GM12878 (cell line): ENCODE data around the gene OR51B4. TPM values are rescaled to one million over a fixed set of nuclear protein-coding genes. Genes with fewer than 3 reads are reported as not detected.

ENCODE experiments used
- ATAC-seq: fragments of 200-7000 bp; cut with Tn5 transposase; 3 replicates; pipeline ENCODE4 v1.9.1; 2020; ENCODE audit warnings: mild to moderate bottlenecking, moderate library complexity
- BruUV-seq: library from RNA; stranded (reverse); fragments of 400-500 nt; replicated peaks from 2 replicates; lab custom pipeline; 2021; lab: Mats Ljungman, UMichigan
- CTCF ChIA-PET: fragments of 300-600 bp; sonication (Branson Sonifier 250); formaldehyde crosslinking; extraction: SDS; loops from one replicate; lab custom pipeline; 2021; ENCODE audit warnings: inconsistent platforms; lab: Yijun Ruan, JAX
- POLR2A ChIA-PET: fragments of 350-600 bp; formaldehyde crosslinking; extraction: SDS; loops from one replicate; lab custom pipeline; 2021; ENCODE audit warnings: inconsistent platforms; lab: Charles Lee
- RAD21 ChIA-PET: fragments of 300-600 bp; sonication (Branson Sonifier 250); formaldehyde crosslinking; loops from one replicate; lab custom pipeline; 2023; ENCODE audit warnings: antibody characterized with exemption; ENCODE audit not compliant: unreplicated experiment; lab: Charles Lee
- SMC1A ChIA-PET: fragments of 300-600 bp; sonication (Branson Sonifier 250); formaldehyde crosslinking; loops from one replicate; lab custom pipeline; 2023; ENCODE audit not compliant: unreplicated experiment, uncharacterized antibody; lab: Charles Lee
- DNase-seq: peaks from one replicate; pipeline ENCODE4 v3.0.0-alpha.2; 2011; ENCODE audit warnings: low read depth, low spot score
- FAIRE-seq: peaks from 3 replicates; lab custom pipeline; 2011; peaks lifted over from hg19 to GRCh38; lab: Jason Lieb, UNC
- H2AFZ ChIP-seq: 2 replicates; pipeline ENCODE4 v1.6.0; 2011; ENCODE audit warnings: low read depth, low read length, control low read depth; ENCODE audit not compliant: control insufficient read depth
- H3K27ac ChIP-seq: 2 replicates; pipeline ENCODE4 v1.5.1; 2011; ENCODE audit warnings: control low read depth; ENCODE audit not compliant: control insufficient read depth, insufficient read depth
- H3K27me3 ChIP-seq, 2 experiments: replicated peaks in 1 of 2; 2 replicates each; pipeline versions ENCODE4 v1.6.0 to v1.6.1; 2011; ENCODE audit warnings: low read length in 1 of 2; ENCODE audit not compliant: control insufficient read depth in 2 of 2, insufficient read depth in 2 of 2
- H3K36me3 ChIP-seq, 2 experiments: 2 replicates each; pipeline ENCODE4 v1.5.1; 2011; ENCODE audit warnings: low read length in 1 of 2; ENCODE audit not compliant: control insufficient read depth in 2 of 2, insufficient read depth in 2 of 2
- H3K4me1 ChIP-seq: 2 replicates; pipeline ENCODE4 v1.6.1; 2011; ENCODE audit warnings: mild to moderate bottlenecking, low read length, moderate library complexity, mixed read lengths; ENCODE audit not compliant: control insufficient read depth, insufficient read depth
- H3K4me2 ChIP-seq: 2 replicates; pipeline ENCODE4 v1.6.0; 2011; ENCODE audit warnings: control low read depth; ENCODE audit not compliant: control insufficient read depth, insufficient read depth
- H3K4me3 ChIP-seq: fragments of 200-600 bp; sonication (generic); 2 replicates; pipeline ENCODE4 v1.5.1; 2016
- H3K79me2 ChIP-seq: 2 replicates; pipeline ENCODE4 v1.6.0; 2011; ENCODE audit warnings: low read length; ENCODE audit not compliant: control insufficient read depth, insufficient read depth
- H3K9ac ChIP-seq: 2 replicates; pipeline ENCODE4 v1.8.0; 2011; ENCODE audit warnings: low read length, control low read depth, mixed read lengths; ENCODE audit not compliant: control insufficient read depth, insufficient read depth
- H3K9me3 ChIP-seq: replicated peaks from 3 replicates; pipeline ENCODE4 v1.5.1; 2011; ENCODE audit warnings: mild to moderate bottlenecking, low read length; ENCODE audit not compliant: control insufficient read depth, insufficient read depth
- H4K20me1 ChIP-seq: 2 replicates; pipeline ENCODE4 v1.6.0; 2011; ENCODE audit not compliant: control insufficient read depth, insufficient read depth
- BMI1 ChIP-seq: fragments of 450-650 bp; IDR thresholded peaks from 2 replicates; pipeline ENCODE4 v1.6.1; 2016; ENCODE audit warnings: mild to moderate bottlenecking, moderate library complexity, borderline replicate concordance
- CBFB ChIP-seq: IDR thresholded peaks from 2 replicates; pipeline ENCODE4 v1.6.1; 2016; ENCODE audit warnings: antibody characterized with exemption, low read depth
- FOS ChIP-seq: IDR thresholded peaks from 3 replicates; pipeline ENCODE4 v1.6.1; 2011; ENCODE audit warnings: borderline replicate concordance; ENCODE audit not compliant: insufficient read length; ENCODE audit errors: extremely low read depth
- JUNB ChIP-seq: IDR thresholded peaks from 2 replicates; pipeline ENCODE4 v1.6.1; 2016; ENCODE audit warnings: antibody characterized with exemption, mild to moderate bottlenecking
- KLF5 ChIP-seq: fragments of 450-650 bp; IDR thresholded peaks from 2 replicates; pipeline ENCODE4 v1.6.1; 2014; ENCODE audit warnings: mild to moderate bottlenecking; ENCODE audit not compliant: partially characterized antibody
- MEF2A ChIP-seq: IDR thresholded peaks from 2 replicates; pipeline ENCODE4 v1.6.1; 2011; ENCODE audit warnings: low read depth, mild to moderate bottlenecking, low read length, moderate library complexity; ENCODE audit not compliant: insufficient read depth
- MYC ChIP-seq: IDR thresholded peaks from 2 replicates; pipeline ENCODE4 v1.6.1; 2011; ENCODE audit warnings: mild to moderate bottlenecking, low read length, moderate library complexity, inconsistent platforms; ENCODE audit not compliant: insufficient read depth, insufficient replicate concordance, insufficient read length, severe bottlenecking
- RELA ChIP-seq: fragments of 450-650 bp; IDR thresholded peaks from 2 replicates; pipeline ENCODE4 v1.8.0; 2014; ENCODE audit warnings: borderline replicate concordance; ENCODE audit not compliant: partially characterized antibody
- RFX5 ChIP-seq: IDR thresholded peaks from 2 replicates; pipeline ENCODE4 v1.6.1; 2011; ENCODE audit warnings: low read depth, low read length, improper control_type of control experiment
- SMARCA5 ChIP-seq: fragments of 450-650 bp; IDR thresholded peaks from 2 replicates; pipeline ENCODE4 v1.6.1; 2017; ENCODE audit warnings: mild to moderate bottlenecking
- ZNF274 ChIP-seq: IDR thresholded peaks from one replicate; pipeline ENCODE4 v1.8.0; 2011; ENCODE audit not compliant: insufficient read length, insufficient read depth
- WGBS: methylation state at CpG from one replicate; pipeline ENCODE4 v1.1.6; 2016; ENCODE audit warnings: low lambda C conversion rate; ENCODE audit not compliant: insufficient replicate concordance, insufficient coverage; ENCODE audit errors: missing lambda C conversion rate; 5-methylcytosine and 5-hydroxymethylcytosine counted together
- in situ Hi-C: fragments of 300-500 bp; cut with MboI; formaldehyde crosslinking; loops from 9 replicates; pipeline ENCODE4 v1.14.3; 2018; ENCODE audit warnings: mixed read lengths
- intact Hi-C: fragments of 100-400 bp; cut with micrococcal nuclease; formaldehyde crosslinking; loops from one replicate; pipeline ENCODE4 v1.14.2; 2022; ENCODE audit not compliant: unreplicated experiment
- polyA plus RNA-seq, 11 experiments: library from polyadenylated mRNA; depleted of rRNA in 4 of 11; unstranded in 6 of 11; stranded (reverse) in 5 of 11; fragments of >200 nt; fragmentation: Nextera tagmentation in 4 of 11; fragmentation: Illumina TruSeq in 1 of 11; extraction: Ambion mirVana in 4 of 11; extraction: Trizol in 1 of 11; gene quantifications; 1 replicate in 1 of 11; 2 replicates in 10 of 11; pipeline versions ENCODE4 v1.2.1 to v1.2.3, GENCODE V29; 2011 to 2016; ENCODE audit warnings: inconsistent platforms in 2 of 11, missing spikeins in 2 of 11, low read depth in 1 of 11
- total RNA-seq, 4 experiments: library from RNA; depleted of rRNA in 3 of 4; stranded (reverse); fragments of >200 nt in 3 of 4; fragmentation: Illumina TruSeq in 1 of 4; extraction: Trizol in 1 of 4; gene quantifications; 2 replicates each; pipeline versions ENCODE4 v1.2.1 to v1.2.3, GENCODE V29; 2013 to 2021
- TF ChIP-seq, protein P1 (sequence below): IDR thresholded peaks from 2 replicates; pipeline ENCODE4 v1.6.1; 2012; ENCODE audit warnings: low read length, inconsistent platforms
- TF ChIP-seq, protein P2 (sequence below): fragments of 450-650 bp; IDR thresholded peaks from 2 replicates; pipeline ENCODE4 v1.6.1; 2017; ENCODE audit warnings: mild to moderate bottlenecking

OR51B4 gene
- total and polyA plus RNA-seq, 10 of the 15 experiments (the other 5 are each of a cell fraction or from before 2014, with no cell fraction given) = 0.23 to 2.1 TPM; not detected in 8

DNA sequence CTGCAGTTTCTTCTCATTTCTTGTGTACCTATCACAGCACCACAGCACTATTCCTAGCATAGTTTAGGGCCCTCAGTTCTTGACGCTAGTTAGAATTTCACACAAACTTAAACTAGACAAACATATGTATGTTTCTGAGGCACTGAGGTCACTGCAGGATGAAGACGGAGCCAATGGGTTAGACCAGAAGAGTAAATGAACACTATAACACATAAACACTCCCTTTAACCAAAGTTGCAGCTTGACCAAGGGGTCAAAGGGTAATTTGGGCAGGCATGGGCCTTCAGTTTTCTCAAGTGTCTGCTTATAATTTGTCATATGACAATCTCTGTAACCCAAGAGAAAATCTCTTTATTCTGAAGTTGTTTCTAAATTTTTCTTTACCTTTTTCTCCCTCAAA is 19.1 kb downstream of the OR51B4 start:
- Histone ChIP-seq H3K4me2 (no peak overlapping the region), H3K9me3 (no peaks in the 10 kb centered on the region), H3K27ac (no peak overlapping the region), H3K4me1 (no peaks in the 10 kb centered on the region), H3K79me2 (no peaks in the 10 kb centered on the region), H3K4me3 (no peak overlapping the region), H2AFZ (no peak overlapping the region), H3K27me3 (no peaks in the 10 kb centered on the region), H3K9ac (no peak overlapping the region), H3K36me3 (no peaks in the 10 kb centered on the region), H4K20me1 (no peaks in the 10 kb centered on the region)
- intact Hi-C loops = no loop called here
- no TSS peak for BruUV-seq
- no peak for ATAC-seq
- ChIA-PET POLR2A (no interaction called here), RAD21 (no interaction called here), SMC1A (no interaction called here), CTCF (no interaction called here)
- 46% methylated on average over 2 of the region's 2 CpGs for WGBS
- DNase-seq = no peak
- FAIRE-seq = no peak
- in situ Hi-C loops = no loop called here
- TF ChIP-seq KLF5 = no peak

GRCh38 chr11:5281596-5281995 is 20.1 kb downstream of the OR51B4 start:
- RAD21 ChIA-PET = no interaction called here
- TF ChIP-seq SMARCA5 (no peak), BMI1 (no peak), CBFB (no peak), MYC (no peak), FOS (no peak), RELA (no peak), MEF2A (no peak), RFX5 (no peak), JUNB (no peak), ZNF274 (no peak)
- TF ChIP-seq, protein P1, sequence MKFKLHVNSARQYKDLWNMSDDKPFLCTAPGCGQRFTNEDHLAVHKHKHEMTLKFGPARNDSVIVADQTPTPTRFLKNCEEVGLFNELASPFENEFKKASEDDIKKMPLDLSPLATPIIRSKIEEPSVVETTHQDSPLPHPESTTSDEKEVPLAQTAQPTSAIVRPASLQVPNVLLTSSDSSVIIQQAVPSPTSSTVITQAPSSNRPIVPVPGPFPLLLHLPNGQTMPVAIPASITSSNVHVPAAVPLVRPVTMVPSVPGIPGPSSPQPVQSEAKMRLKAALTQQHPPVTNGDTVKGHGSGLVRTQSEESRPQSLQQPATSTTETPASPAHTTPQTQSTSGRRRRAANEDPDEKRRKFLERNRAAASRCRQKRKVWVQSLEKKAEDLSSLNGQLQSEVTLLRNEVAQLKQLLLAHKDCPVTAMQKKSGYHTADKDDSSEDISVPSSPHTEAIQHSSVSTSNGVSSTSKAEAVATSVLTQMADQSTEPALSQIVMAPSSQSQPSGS = no peak
- TF ChIP-seq, protein P2, sequence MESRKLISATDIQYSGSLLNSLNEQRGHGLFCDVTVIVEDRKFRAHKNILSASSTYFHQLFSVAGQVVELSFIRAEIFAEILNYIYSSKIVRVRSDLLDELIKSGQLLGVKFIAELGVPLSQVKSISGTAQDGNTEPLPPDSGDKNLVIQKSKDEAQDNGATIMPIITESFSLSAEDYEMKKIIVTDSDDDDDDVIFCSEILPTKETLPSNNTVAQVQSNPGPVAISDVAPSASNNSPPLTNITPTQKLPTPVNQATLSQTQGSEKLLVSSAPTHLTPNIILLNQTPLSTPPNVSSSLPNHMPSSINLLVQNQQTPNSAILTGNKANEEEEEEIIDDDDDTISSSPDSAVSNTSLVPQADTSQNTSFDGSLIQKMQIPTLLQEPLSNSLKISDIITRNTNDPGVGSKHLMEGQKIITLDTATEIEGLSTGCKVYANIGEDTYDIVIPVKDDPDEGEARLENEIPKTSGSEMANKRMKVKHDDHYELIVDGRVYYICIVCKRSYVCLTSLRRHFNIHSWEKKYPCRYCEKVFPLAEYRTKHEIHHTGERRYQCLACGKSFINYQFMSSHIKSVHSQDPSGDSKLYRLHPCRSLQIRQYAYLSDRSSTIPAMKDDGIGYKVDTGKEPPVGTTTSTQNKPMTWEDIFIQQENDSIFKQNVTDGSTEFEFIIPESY = no peak

More at GRCh38 chr11:5281596-5281995, 20.1 kb downstream of the OR51B4 start:
- no peaks in the 10 kb centered on the region for H3K79me2 ChIP-seq
- ATAC-seq (no peak), DNase-seq (no peak), FAIRE-seq (no peak)
- H3K27me3 ChIP-seq = no peaks in the 10 kb centered on the region
- in situ Hi-C loops = no loop called here
- ChIA-PET SMC1A (interaction anchor here (1.5 to 2.5 kb wide), 2 partner anchors 9 to 53 kb away, joined by 3 to 8 read pairs; no protein-coding TSS in a partner anchor), CTCF (interaction anchor here (1.6 kb wide), 1 partner anchor 8 kb away, joined by 9 read pairs; no protein-coding TSS in a partner anchor), POLR2A (no interaction called here)
- H3K4me3 ChIP-seq = no peak overlapping the region
- H3K4me2 ChIP-seq = no peak overlapping the region
- no TSS peak for BruUV-seq
- H3K4me1 ChIP-seq = no peaks in the 10 kb centered on the region
- no peak overlapping the region for H3K27ac ChIP-seq
- no peak overlapping the region for H3K9ac ChIP-seq
- H2AFZ ChIP-seq = no peak overlapping the region
- no peaks in the 10 kb centered on the region for H3K9me3 ChIP-seq
- H4K20me1 ChIP-seq = no peaks in the 10 kb centered on the region
- no peaks in the 10 kb centered on the region for H3K36me3 ChIP-seq
- intact Hi-C loops = no loop called here
